Measurements from ENCODE around the gene DNAJC16.
"Not testable (repeated sequence)": the region's sequence is repeated elsewhere in the genome, so short reads cannot be mapped to it uniquely, and the experiment has no call there.

The DNAJC16 gene

DNA sequence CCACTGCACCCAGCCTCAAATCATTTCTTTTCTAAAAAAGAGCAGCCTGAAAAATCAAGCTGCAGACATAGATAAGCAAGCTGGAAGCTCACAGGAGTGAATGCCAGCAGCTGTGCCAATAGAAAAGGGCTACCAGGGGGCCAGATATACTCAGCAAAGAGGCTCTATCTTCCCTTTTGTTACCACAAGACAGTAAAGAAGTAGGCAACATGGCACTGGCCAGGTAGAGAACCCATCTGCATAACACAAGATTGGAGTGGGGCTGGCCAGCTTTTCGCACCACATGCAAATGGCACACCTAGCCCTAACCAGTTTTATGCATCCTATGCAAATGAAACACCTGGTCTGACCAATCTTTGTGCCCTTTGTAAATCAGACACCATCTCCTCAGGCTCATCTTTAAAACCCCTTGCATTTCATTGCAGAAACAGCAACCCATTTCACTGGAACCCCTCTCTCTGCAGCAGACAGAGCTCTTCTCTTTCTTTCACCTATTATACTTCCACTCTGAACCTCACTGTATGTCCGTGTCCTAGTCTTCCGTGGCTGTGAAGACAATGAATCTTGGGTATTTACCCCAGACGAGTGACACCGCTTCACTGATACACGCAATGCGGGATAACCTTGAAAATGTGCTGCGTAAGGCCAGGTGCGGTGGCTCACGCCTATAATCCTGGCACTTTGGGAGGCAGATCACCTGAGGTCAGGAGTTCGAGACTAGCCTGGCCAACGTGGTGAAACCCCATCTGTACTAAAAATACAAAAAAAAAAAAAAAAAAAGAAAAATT is 17.8 kb upstream of the DNAJC16 start:
- DNase-seq: no peak

DNA sequence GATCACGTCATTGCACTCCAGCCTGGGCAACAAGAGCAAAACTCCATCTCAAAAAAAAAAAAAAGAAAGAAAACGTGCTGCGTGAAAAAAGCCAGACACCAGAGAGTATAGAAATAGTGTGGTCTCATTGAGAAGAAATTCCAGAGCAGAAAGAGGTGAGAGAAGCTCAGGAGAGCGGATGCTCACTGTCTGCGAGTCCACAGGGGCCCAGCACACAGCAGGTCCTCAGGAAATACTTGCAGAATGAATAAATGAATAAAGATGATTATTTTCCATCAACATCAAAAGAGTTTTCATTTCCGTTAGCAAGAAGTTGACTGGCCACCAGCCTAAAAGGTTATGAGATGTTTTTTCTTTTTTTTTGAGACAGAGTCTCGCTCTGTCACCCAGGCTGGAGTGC is 17.1 kb upstream of the DNAJC16 start:
- no peak for DNase-seq

DNA sequence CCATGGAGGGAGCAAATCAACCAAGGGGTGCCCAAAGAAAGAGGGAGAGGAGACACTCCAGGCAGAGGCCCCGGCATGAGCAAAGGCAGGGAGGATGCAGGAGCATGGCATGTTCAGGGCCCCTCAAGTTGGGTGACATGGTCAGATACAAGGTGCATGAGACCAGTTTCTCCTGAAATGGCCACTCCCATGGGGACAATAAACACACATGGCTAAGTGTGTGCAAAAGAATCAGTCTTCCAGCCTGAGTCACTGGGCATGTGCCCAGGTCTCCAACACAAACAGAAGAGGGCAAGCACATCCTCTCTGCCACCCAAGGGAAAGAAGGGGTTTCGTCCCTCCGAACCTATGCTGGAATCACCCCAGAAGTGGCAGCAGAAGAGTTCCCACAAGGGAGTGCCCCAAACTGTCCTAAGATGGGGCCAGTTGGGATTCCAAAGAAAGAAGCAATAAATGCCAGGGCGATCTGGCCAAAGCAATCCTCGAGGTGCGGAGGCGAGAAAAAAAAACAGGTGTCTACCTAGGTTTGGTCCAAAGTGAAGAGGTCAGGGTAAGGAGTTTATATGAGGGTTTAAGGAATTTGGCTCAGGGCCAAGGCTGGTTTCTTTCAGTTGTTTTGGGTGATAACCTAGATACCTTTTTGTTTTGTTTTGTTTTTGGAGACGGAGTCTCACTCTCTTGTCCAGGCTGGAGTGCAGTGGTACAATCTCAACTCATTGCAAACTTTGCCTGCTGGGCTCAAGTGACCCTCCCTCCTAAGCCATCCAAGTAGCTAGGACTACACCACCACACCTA is 15.8 kb upstream of the DNAJC16 start:
- no peak for DNase-seq

DNA sequence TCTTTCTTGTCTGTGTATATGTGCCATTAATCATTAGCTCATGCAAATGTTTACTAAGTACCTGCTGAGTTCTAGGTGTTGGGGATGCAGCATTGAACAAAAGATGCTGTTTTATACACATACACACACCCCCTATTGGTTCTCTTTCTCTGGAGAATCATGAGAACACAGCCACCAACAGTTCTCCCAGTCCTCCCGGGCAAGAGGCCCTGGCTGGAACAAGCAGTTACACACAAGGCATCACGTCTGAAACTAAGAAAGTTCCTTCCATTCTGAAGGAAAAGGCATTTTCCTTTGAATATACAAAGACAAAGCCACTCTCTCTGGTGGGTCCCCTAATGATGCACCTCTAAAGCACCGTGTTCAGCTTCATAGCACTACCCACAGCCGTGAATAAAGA is 13.5 kb upstream of the DNAJC16 start:
- DNase-seq: no peak

DNA sequence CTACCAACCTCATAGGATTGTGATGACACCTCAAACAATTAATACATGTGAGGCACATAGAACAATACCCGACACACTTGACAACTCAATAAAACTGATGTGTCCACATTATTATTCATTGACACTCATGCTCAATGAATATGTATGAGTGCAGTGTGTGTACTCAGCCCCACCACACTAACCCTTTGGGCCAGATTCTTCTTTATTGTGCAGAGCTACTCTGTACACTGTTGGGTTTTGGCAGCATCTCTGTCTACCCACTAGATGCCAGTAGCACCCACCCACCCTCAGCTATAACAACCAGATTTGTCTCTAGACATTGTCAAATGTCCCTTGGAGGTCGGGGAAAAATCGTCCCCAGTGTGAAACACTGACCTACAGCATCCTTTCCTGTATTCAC is 12.7 kb upstream of the DNAJC16 start:
- DNase-seq: no peak

DNA sequence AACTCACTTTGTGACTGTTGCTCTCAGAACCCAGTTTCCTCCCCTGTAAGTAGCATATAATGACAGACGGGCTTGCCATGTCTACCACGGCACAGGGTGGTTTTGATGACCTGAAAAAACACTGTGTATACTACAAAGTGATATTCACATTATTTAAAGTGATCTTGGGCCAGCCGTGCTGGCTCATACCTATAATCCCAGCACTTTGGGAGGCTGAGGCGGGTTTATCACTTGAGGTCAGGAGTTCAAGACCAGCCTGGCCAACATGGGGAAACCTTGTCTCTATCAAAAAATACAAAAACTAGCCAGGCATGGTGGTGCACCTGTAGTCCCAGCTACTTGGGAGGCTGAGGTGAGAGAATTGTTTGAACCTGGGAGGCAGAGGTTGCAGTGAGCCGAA is 12.1 kb upstream of the DNAJC16 start:
- not testable (repeated sequence) for DNase-seq

DNA sequence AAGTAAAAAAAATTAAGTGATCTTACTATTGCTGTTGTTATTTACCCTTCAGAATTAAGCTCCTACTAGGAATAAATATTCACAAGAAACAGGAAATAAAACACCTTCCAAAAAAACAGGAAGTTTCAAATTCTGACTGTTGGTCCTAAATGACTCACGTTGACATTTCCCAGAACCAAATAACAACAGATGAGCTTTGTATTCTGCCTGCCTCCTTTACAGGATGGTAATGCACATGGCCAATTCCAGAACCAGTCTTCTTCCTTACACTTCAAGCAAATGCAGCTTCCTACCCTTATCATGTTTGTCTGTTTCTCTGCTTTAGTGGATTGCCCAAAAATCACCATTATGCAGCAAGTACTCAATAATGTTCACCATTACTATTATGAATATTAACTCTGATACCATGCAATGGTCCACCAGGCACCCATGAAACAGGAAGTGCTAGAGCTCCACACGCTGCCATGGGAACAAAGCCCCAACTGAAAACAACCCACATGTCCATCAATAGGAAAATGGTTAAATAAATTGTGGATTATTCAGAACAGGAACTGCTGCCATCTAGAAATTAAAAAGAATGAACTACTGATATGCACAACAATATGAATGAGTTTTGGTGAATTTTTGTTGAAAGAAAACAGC is 11.5 kb upstream of the DNAJC16 start:
- no peak for DNase-seq

DNA sequence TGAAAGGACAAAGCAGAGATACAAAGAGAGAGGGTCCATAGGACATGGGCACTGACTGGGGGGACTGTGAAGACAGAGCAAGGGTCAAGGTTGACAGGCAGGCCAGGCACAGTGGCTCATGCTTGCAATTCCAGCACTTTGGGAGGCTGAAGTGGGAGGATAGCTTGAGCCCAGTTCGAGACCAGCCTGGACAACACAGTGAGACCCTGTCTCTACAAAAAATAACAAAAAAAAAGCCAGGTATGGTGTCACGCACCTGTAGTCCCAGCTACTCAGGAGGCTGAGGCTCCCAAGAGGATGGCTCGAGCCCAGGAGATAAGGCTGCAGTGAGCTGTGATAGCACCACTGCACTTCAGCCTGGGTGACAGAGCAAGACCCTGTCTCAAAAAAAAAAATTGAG is 7.0 kb upstream of the DNAJC16 start:
- DNase-seq: no peak

DNA sequence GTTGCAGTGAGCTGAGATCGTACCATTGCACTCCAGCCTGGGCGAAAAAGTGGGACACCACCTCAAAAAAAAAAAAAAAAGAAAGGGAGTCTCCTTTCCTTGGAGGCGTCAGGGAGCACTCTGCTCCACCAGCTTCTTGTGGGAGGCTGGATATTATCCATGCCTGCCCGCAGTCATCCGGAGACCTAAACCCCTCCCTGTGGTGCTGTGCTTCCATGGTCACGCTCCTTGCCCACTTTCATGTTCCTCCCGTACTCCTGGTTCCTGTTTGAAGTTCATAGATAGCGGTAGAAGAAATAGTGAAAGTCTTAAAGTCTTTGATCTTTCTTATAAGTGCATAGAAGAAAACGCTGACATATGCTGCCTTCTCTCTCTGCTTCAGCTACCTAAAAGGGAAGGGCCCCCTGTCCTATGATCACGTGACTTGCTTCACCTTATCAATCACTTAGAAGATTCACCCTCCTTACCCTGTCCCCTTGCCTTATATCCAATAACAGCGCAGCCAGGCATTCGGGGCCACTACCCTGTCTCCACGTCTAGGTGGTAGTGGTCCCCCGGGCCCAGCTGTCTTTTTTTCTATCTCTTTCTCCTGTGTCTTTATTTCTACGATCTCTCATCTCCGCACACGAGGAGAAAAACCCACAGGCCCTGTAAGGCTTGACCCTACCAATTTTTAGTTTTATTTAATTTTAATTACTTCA is 5.3 kb upstream of the DNAJC16 start:
- not testable (repeated sequence) for DNase-seq

DNA sequence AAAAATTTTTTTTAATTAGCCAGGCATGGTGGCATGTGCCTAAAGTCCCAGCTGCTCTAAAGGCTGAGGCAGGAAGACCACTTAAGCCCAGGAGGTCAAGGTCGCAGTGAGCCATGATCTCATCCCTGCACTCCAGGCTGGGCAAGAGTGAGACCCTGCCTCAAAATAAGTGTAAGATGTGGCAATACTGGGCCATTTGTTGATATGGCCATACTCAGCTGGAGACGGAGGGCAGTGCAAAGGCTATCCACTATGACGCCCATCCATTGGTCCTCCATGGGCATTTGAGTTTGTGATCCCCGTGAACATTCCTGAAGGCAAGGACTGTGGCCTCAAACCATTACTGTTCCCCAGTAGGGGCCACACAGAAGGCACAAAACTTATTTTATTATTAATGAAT is 4.1 kb upstream of the DNAJC16 start:
- no peak for DNase-seq

DNA sequence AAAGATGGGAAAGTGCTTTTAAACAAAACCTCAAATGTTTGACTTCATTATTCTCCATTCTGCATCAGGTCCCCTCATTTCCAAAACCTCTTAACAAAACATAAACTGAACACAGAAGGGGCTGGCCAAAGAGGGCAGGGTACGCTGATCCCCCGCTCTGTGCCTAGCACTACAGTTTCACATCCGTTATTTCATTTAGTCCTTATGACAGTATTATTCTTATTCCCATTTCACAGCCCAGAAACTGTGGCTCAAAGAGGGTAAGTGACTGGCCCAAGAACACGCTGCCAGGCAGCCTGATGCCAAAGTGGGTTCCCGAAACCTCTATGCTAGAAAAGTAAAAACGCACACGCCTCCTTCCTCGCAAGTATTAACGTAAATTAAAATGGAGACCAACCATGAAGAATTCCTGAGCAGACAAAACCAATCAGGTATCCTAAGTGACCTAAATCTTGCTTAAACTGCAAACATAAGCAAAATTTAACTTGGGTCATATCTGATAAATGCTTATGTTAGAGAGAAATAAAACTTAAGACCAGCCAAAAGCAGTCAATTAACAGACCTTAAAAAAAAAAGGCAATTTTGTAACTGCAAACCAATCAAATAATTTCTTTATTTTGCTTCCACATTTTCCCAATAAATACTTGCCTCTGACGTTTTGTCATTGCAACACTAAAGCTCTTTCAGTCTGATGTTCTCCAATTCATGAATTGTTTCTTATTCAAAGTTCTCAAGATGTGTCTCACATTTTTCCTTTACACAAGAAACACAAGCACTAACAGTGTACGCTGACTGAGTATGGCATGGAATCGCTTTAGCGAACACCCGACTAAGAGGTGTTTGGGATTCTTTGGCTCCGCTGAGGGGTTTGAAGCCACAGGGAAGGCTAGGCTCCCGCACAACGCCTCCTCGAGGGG is 3.3 kb upstream of the DNAJC16 start:
- DNase-seq: no peak

DNA sequence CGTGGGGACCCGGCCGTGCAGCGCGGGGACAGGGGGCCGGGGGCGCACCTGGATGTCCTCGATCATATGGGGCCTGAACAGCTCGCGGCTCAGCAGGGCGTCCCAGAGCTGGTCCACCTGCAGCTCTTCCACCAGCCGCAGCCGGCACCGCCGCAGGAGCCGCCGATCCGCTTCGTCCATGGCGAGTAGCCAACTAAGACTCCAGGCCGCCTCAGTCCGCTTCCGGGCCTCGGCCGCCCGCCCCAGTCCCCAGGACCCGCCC is 2.7 kb upstream of the DNAJC16 start, which contains the start of gene CASP9:
CASP9 (minus strand) TSS at position 195 of the 262 bp plus-strand sequence; CDS start at position 180, 15 bp downstream.
- DNase-seq: no peak

DNA sequence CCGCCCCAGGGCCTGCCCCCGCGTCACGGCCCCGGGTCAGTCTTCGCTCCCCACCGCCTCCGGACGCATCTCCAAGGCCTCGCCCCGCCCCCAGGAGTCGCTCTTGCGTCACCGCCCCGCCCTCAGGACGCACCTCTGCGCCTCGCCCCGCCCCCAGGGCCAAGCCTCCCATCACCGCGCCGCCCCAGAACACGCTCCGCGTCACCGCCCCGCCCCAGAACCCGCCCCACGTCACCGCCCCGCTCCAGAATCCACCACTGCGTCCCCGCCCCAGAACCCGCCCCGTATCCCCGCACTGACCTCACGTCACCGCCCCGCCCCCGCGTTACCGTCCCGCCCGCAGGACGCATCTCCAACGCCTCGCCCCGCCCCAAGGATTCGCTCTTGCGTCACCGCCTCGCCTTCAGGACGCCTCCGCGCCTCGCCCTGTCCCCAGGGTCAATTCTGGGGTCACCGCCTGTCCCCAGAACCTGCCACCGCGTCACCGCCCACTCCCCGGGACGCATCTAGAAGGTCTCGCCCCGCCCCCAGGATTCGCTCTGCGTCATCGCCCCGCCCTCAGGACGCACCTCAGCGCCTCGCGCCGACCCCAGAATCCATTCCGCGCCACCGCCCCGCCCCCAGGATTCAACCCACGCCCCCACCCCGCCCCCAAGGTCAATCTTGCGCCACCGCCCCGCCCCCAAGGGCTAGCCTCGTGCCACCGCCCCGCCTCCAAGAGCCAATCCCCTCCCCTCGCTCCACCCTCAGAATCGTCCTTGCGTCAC is 2.2 kb upstream of the DNAJC16 start:
- peak; percentile 76 for DNase-seq

DNA sequence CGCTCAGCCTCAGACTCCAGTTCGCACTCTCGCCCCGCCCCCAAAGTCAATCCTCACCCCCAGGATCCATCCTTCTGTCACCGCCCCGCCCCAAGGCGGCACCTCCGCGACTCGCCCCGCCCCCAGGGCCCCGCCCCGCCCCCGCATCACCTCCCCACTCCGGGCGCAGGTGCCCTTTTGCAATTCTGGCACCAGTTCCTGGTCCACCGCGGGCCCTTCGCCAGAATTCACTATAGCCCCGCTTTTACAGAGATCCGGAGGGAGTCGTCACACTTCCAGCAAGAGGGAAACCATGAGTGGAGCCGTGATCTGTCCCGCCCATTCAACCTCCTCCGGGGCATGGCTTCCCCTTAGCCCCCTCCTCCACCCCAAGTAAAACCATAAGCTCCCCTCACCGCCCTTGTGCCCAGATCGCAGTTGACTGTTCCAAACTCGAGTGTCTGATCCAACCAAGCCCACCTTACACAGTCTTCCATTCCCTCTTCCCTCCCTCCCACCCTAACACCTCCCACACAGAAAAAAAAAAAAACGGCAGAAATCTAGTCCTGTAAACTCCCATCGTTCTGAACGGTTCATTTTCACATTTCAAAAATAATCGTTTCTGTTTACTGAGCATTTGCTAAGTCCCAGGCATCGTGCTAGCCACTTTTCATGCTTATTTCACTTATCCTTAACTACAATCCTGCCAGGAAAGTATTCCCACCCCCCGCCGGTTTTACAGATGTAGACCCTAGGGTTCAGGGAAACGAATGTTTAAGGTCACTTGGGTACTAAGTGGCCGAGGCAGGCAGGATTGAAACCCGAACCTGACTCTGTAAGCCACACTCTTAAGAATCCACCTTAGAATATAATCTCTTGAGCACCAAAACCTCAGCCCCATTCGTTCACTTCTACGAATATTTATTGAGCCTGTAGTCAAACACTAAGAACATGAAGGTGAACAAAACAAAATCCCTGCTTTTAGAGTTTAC is 1.3 kb upstream of the DNAJC16 start:
- DNase-seq: no peak

DNA sequence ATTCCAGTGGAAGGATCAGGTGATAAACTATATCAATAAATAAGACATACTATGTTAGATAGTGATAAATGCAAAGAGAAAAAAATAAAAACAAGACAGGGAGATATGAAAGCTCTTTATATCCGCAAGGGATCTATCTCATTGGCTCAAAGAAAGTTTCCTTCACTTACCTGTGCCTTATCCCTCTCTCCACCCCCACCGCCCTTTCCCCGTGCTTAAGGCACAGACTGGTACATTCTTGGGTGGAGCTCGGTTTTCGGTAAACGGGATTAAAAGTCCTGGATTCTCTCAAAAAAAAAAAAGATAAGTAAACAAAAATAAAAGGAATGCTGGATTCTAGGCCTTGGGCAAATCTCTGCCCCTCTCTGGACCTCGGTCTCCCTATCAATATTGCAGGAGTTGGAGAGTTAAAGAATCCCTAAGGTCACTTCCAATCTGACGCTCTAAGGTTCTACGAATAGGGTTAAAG is 593 bp upstream of the DNAJC16 start:
- DNase-seq: no peak

DNA sequence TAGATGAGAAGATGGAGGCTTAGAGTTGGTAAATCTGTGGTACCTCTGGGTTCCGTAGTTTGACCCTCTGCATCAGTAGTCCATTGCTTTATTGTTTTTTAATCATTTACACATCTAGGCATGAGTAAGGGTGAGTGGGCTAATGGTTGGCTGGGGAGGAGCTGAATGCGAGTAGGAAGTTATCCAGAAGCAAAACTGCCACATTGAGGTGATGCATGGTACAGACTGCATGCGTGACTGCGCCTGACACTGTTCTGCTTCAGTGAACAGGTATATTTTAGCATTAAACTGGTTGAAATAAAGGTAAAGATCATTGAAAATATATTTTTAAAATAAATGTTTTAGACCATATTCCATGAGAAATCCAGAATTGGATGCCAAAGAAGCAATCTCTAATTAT is 4.4 kb downstream of the DNAJC16 start:
- no peak for DNase-seq

DNA sequence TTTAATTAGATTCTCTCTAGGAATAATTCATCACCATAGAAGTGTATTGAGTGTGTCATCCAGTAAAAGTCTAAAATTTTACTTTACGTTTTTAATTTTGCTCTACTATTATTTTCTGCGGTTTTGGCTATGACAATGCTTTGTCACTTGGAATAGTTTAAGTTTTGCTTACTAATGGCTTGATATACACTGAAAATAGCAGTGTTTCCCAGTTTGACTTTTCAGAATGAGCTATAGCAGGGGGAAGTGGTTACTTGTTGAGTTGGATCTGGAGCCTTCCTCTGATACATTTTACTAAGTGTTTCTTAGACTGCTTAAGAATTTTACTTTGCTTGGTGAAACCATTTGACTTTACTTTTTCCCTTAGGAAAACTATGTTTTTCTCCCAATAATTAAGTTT is 5.0 kb downstream of the DNAJC16 start:
- DNase-seq: no peak

DNA sequence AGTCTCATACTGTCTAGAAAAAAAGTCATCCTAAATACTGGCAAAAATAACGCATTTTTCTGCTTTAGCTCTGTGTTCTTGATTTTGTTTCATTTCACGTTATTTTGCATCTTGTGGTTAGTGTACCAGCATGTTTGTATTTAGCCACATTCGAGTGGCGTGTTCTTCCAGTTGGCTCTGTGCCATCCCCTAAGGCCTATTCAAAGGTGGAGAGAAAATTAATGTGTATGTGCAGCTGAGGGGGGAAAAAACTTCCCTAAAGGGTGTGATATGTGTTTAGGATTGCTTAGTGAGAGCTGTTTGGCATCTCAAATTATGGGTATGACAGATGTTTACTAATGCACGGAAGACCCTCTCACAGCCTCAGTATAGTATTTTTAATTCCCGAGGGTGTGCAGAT is 12.1 kb downstream of the DNAJC16 start:
- DNase-seq: no peak

DNA sequence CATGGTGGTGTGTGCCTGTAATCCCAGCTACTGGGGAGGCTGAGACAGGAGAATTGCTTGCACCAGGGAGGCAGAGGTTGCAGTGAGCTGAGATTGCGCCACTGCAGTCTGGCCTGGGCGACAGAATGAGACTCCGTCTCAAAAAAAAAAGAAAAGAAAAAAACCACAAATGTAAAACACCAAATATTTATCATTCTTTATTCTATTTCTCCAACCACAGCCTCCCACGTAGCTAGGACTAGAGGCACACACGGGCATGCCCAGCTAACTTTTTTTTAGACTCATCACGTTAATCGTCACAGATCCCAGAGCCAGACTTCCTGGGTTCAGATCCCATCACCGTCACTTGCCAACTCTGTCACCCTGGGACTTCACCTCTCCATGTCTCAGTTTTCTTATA is 13.5 kb downstream of the DNAJC16 start:
- no peak for DNase-seq

DNA sequence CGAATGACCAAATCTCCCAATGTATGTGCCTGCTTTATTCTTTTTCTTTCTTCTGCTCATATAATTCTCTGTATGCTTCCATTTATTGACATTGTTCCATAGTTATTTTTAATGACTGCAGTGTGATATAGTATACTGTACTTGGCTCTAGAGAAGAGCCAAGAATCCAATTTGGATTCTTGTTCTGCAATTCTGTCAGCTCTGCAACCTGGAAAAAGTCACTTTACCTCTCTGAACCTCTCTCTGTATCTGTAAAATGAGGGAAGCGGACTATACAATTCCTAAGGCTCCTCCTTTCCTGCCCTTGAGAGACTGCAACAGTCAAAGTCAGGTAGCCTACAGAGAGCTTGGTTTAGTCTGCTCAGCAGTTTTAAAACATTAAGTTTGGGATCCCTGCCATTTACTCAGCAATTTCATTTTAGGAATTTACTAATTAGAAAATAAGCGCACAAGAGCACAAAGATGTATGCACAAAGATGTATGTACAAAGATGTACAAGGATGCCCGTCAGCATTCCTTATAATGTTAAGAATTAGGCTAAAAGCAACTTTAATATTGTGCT is 14.7 kb downstream of the DNAJC16 start:
- DNase-seq: no peak
